GM21786 (cell line): ENCODE measurements around the gene SLC4A7.
"Not testable (repeated sequence)": the region's sequence is repeated elsewhere in the genome, so short reads cannot be mapped to it uniquely, and the experiment has no call there.

Source experiments
- ATAC-seq: cut with Tn5 transposase; IDR thresholded peaks from one replicate; pipeline ENCODE4 v1.9.1; 2021; ENCODE audit not compliant: unreplicated experiment

SLC4A7 gene

GRCh38 chr3:27488821-27489220 is 4.6 kb upstream of the SLC4A7 start:
- ATAC-seq = no peak

- no peak for ATAC-seq
Observed at GRCh38 chr3:27487383-27487782, 3.2 kb upstream of the SLC4A7 start.

- ATAC-seq = no peak
Observed at GRCh38 chr3:27486336-27486735, 2.2 kb upstream of the SLC4A7 start.

- no peak for ATAC-seq
Observed at GRCh38 chr3:27485866-27486265, 1.7 kb upstream of the SLC4A7 start.

- peak; percentile 19 for ATAC-seq
Observed at GRCh38 chr3:27483117-27484014, 818 bp downstream of the SLC4A7 start.

GRCh38 chr3:27479806-27480543 is 4.2 kb downstream of the SLC4A7 start:
- ATAC-seq = no peak

- no peak for ATAC-seq
Observed at GRCh38 chr3:27471923-27472550, 12.1 kb downstream of the SLC4A7 start.

GRCh38 chr3:27468283-27468886 is 15.8 kb downstream of the SLC4A7 start:
- no peak for ATAC-seq

- ATAC-seq = peak; percentile 94
Observed at GRCh38 chr3:27467545-27467944, 16.6 kb downstream of the SLC4A7 start.

- ATAC-seq = no peak
Observed at GRCh38 chr3:27464646-27465045, 19.5 kb downstream of the SLC4A7 start.

GRCh38 chr3:27462228-27462627 is 22.0 kb downstream of the SLC4A7 start:
- no peak for ATAC-seq

GRCh38 chr3:27458929-27459328 is 25.3 kb downstream of the SLC4A7 start:
- no peak for ATAC-seq

GRCh38 chr3:27456554-27456953 is 27.6 kb downstream of the SLC4A7 start:
- ATAC-seq = no peak

- peak; percentile 71 for ATAC-seq
Observed at GRCh38 chr3:27454914-27455313, 29.3 kb downstream of the SLC4A7 start.

- ATAC-seq = no peak
Observed at GRCh38 chr3:27454461-27454860, 29.7 kb downstream of the SLC4A7 start.

GRCh38 chr3:27452368-27453090 is 31.7 kb downstream of the SLC4A7 start:
- no peak for ATAC-seq

- no peak for ATAC-seq
Observed at GRCh38 chr3:27451842-27452241, 32.3 kb downstream of the SLC4A7 start.

- no peak for ATAC-seq
Observed at GRCh38 chr3:27451251-27451650, 32.9 kb downstream of the SLC4A7 start.

GRCh38 chr3:27449530-27450150 is 34.5 kb downstream of the SLC4A7 start:
- ATAC-seq = no peak

GRCh38 chr3:27442995-27443394 is 41.2 kb downstream of the SLC4A7 start:
- not testable (repeated sequence) for ATAC-seq
